Left ventricle myocardium inferior (tissue), 1 donor: ENCODE measurements around the gene FTCD. TPM values are rescaled to one million over a fixed set of nuclear protein-coding genes. Genes with fewer than 3 reads are reported as not detected.

Source experiments
- DNase-seq: peaks from one replicate; pipeline ENCODE4 v3.0.0-alpha.2; 2020
- H3K27ac ChIP-seq: fragments of 200-600 bp; replicated peaks from 2 replicates; pipeline ENCODE4 v1.8.0; 2021
- H3K27me3 ChIP-seq: fragments of 200-600 bp; 2 replicates; pipeline ENCODE4 v1.8.0; 2021; ENCODE audit warnings: low read depth
- H3K36me3 ChIP-seq: fragments of 200-600 bp; 2 replicates; pipeline ENCODE4 v1.8.0; 2021
- H3K4me1 ChIP-seq: fragments of 200-600 bp; 2 replicates; pipeline ENCODE4 v1.8.0; 2021
- H3K4me3 ChIP-seq: fragments of 200-600 bp; 2 replicates; pipeline ENCODE4 v1.8.0; 2021; ENCODE audit warnings: mild to moderate bottlenecking, moderate library complexity
- H3K9me3 ChIP-seq: fragments of 200-600 bp; replicated peaks from 2 replicates; pipeline ENCODE4 v1.8.0; 2021
- CTCF ChIP-seq: fragments of 200-600 bp; IDR thresholded peaks from 2 replicates; pipeline ENCODE4 v1.8.0; 2021; ENCODE audit warnings: antibody characterized with exemption, mild to moderate bottlenecking, borderline replicate concordance
- intact Hi-C: fragments of 100-400 bp; cut with micrococcal nuclease; formaldehyde crosslinking; loops from one replicate; pipeline ENCODE4 v1.11.0; 2022
- total RNA-seq: library from RNA; stranded (reverse); fragmentation: NEBNext Ultra II Directional; extraction: Animal tissue kit (Norgen Biotek cat#: 25700); gene quantifications from one replicate; pipeline ENCODE4 v1.2.1, GENCODE V29; 2021
- donor health status: DM: no; HTN: yes; CAD: no; lungs with severe emphysema.

FTCD gene
- total RNA-seq, 1 donor from 2014 or later: 2.2 TPM

- Histone ChIP-seq H3K4me1 (peaks cover 50% of the 10 kb centered on the region), H3K27me3 (peaks cover 15% of the 10 kb centered on the region), H3K27ac (peak overlapping the region; percentile 92), H3K4me3 (peak overlapping the region; percentile 85), H3K9me3 (peaks cover 19% of the 10 kb centered on the region), H3K36me3 (no peaks in the 10 kb centered on the region)
- intact Hi-C loops: no loop called here
- peak; percentile 34 for DNase-seq
- no peak for TF ChIP-seq CTCF
Measured at GRCh38 chr21:46098303-46099141, 56.9 kb downstream of the FTCD start.

DNA sequence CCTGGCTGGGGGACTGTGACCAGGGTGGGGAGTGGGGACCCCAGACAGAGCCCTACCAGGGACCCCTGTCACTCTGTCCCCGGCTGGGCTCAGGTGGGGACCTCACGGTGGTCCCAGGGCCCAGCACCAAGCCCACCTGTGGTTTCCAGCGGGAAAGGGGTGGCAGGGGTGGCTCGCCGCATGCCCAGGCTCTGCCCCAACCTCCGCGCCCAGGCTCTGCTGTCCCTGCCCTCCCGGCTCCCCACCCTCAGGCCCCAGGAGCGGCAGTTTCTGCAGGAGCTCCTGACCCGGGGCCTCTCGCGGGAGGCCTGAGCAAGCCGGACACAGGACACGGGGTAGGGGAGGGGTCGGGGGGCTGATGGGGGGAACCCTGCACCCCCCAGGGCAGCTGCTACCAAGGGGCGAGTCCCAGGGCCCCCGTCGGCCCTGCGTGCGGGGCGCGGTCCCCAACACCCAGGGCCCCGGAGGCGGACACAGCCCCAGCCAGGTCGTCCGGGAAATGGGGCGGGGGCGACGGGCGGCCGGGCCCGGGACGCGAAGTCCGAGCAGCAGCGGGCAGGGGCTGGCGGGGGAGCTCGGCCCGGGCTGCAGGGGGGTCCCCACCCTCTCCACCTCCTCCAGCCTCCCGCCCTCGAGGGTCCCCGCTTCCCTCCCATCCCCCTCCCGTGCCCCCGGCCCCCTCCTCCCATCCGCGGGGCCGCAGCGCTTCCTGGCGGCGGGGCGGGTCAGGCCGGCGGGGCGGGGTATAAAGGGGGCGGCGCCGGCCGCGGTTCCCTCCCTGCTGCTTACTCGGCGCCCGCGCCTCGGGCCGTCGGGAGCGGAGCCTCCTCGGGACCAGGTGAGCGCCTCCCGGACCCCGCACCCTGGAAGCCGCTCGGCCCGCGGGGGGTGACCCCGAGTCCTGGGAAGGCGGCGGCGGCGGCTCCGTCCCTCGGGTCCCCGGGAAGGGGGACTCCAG is 57.8 kb downstream of the FTCD start, which contains the start of gene COL6A2:
Gene COL6A2, plus strand, starts transcription at position 777 of the 958 bp plus-strand sequence.
- peaks cover 12% of the 10 kb centered on the region for H3K9me3 ChIP-seq
- intact Hi-C loops: no loop called here
- H3K4me1 ChIP-seq: peaks cover 57% of the 10 kb centered on the region
- peaks cover 15% of the 10 kb centered on the region for H3K27me3 ChIP-seq
- peak within 1 kb of the TSS; percentile 85 for H3K4me3 ChIP-seq
- peak; percentile 75 for DNase-seq
- peak within 1 kb of the TSS; percentile 92 for H3K27ac ChIP-seq
- peak; percentile 60 for TF ChIP-seq CTCF
- H3K36me3 ChIP-seq: no peaks in the 10 kb centered on the region

DNA sequence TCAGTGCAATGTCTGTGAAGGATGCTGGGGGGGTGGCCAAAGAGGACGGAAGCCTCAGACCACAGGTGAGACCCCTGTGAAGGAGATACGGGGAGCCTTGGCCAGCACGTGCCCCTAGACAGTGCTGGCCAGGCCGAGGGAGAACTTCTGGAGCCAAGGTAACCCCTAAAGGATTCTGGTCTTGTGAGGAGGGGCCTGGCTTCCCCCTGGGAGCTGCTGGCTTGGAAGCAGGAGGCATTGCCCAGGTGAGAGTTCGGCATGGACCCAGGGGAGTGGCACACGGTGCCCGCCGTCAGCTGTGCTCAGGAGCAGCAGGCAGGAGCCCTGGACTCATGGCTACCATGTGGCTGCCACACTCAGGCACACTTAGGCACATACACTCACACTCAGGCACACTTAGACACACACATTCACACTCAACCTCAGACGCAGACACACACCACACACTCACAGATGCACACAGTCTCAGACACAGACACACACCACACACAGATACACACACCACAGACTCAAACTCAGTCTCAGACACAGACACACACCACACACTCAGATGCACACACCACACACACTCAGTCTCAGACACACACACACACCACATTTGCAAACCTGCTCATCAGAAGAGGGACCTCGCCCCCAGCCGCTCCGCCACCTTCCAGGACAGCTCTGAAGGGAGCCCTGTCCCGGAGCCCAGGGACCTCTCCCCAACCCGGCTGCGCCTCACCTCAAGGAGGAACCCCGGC is 58.6 kb downstream of the FTCD start:
- intact Hi-C loops: no loop called here
- H3K27ac ChIP-seq: peak overlapping the region; percentile 92
- H3K4me3 ChIP-seq: peak overlapping the region; percentile 85
- H3K36me3 ChIP-seq: no peaks in the 10 kb centered on the region
- no peak for TF ChIP-seq CTCF
- H3K9me3 ChIP-seq: peaks cover 3% of the 10 kb centered on the region
- peaks cover 60% of the 10 kb centered on the region for H3K4me1 ChIP-seq
- peaks cover 15% of the 10 kb centered on the region for H3K27me3 ChIP-seq
- DNase-seq: no peak

- TF ChIP-seq CTCF: no peak
- intact Hi-C loops: no loop called here
- DNase-seq: no peak
- H3K4me3 ChIP-seq: no peak overlapping the region
- H3K9me3 ChIP-seq: no peaks in the 10 kb centered on the region
- peaks cover 15% of the 10 kb centered on the region for H3K27me3 ChIP-seq
- no peaks in the 10 kb centered on the region for H3K36me3 ChIP-seq
- peak overlapping the region; percentile 38 for H3K27ac ChIP-seq
- peaks cover 59% of the 10 kb centered on the region for H3K4me1 ChIP-seq
Measured at GRCh38 chr21:46095814-46096595, 59.4 kb downstream of the FTCD start.
